HG03378 (cell line): ENCODE results near the gene DPP9.

Experiments
- ATAC-seq: cut with Tn5 transposase; IDR thresholded peaks from one replicate; pipeline ENCODE4 v1.9.1; 2021; ENCODE audit warnings: mild to moderate bottlenecking, moderate library complexity; ENCODE audit not compliant: unreplicated experiment

The DPP9 gene

GRCh38 chr19:4660993-4661392 is 62.6 kb downstream of the DPP9 start:
- no peak for ATAC-seq

DNA sequence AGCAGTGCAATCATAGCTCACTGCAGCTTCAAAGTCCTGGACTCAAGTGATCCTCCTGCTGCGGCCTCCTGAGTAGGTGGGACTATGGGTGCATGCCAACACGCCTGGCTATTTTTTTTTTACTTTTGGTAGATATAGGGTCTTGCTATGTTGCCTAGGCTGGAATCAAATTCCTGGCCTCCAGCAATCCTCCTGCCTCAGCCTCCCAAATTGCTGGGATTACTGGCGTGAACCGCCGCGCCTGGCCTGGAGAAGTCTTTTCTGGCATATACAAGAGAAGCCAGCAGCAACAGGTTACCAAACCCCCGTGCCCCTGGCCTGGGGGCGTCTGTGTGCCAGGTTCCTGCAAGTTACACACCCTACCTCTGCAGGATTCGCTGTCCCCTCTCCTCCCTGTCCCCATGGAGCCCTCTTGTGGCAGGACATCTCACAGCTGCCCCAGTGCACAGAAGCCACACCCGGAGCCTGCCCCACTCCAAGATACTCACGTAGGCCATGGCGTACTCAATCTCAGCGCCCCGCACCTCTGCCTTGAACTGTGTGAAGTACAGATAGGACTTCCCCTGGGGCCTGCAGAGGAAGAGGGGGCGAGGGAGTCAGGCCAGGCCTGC is 63.4 kb downstream of the DPP9 start:
- no peak for ATAC-seq

DNA sequence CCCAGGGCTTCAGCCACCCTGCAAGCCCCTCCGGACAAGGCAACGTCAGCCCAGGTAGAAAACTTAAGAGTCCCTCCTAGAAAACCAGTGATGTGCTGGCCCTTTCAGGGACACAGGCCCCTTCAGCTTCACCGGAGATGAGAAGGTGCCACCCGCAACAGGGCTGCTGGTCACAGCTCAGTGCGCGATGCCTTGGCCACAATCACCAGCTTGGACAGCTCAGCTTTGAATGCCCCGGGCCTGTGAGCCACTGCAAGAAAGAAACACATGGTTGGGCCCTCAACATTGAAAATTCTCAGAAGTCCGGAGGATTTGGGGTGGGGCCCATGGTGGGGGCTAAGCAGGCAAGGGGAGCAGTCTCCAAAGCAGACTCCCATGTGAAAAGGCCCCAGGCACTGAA is 65.8 kb downstream of the DPP9 start:
- no peak for ATAC-seq

GRCh38 chr19:4657262-4657661 is 66.4 kb downstream of the DPP9 start:
- no peak for ATAC-seq

- no peak for ATAC-seq
Measured at GRCh38 chr19:4656102-4656501, 67.5 kb downstream of the DPP9 start.

GRCh38 chr19:4654437-4655361 is 68.9 kb downstream of the DPP9 start:
- ATAC-seq: no peak

DNA sequence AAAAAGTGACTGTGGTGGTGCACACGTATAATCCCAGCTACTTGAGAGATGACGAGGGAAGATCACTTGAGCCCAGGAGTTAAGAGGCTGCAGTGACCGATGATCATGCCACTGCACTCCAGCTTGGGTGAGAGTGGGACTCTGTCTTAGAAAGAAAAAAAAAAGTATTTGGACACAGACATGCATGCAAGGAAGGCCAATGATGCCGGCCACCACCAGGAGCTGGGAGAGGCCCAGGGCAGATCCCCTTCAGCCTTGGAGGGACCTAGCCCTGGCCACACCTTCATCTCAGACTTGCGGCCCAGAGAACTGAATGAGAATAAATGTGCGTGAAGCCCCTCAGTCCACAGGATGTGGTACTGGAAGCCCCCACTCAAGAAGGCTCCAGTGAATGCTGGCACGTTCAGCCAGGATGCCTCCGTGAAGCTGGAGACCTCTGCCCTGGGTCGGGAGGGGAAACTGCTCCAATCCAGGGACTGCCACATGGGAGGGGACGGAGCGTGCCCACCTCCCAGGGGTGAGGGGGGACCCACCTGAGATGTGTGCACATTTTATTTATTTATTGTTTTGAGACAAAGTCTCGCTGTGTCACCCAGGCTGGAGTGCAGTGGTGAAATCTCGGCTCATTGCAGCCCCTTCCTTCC is 69.7 kb downstream of the DPP9 start:
- no peak for ATAC-seq

DNA sequence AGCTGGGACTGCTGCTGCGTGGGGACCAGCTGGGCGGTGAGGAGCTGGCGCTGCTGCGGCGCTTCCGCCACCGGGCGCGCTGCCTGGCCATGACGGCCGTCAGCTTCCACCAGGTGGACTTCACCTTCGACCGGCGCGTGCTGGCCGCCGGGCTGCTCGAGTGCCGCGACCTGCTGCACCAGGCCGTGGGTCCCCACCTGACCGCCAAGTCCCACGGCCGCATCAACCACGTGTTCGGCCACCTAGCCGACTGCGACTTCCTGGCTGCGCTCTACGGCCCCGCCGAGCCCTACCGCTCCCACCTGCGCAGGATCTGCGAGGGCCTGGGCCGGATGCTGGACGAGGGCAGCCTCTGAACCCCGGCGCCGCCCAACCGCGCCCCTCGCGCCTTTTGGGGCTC is 71.6 kb downstream of the DPP9 start:
- ATAC-seq: no peak

DNA sequence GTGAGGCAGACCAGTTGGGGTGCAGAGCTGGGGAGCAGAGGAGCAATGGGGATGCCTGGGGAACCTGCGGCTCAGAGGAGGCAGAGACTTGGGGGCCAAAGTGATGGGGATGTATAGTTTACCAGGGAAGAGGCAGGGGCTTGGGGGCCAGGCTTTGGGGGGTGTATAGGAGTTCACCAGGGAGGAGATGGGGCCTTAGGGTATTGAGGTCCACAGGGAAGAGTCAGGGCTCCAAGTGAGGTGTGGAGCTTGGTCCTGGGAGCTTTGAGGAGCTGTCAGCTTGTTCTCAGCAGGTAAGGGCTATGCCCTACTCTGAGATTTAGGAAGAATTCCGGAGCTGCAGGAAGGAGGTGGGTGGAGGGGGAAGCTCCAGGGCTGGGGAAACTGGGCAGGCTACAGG is 73.5 kb downstream of the DPP9 start:
- no peak for ATAC-seq

DNA sequence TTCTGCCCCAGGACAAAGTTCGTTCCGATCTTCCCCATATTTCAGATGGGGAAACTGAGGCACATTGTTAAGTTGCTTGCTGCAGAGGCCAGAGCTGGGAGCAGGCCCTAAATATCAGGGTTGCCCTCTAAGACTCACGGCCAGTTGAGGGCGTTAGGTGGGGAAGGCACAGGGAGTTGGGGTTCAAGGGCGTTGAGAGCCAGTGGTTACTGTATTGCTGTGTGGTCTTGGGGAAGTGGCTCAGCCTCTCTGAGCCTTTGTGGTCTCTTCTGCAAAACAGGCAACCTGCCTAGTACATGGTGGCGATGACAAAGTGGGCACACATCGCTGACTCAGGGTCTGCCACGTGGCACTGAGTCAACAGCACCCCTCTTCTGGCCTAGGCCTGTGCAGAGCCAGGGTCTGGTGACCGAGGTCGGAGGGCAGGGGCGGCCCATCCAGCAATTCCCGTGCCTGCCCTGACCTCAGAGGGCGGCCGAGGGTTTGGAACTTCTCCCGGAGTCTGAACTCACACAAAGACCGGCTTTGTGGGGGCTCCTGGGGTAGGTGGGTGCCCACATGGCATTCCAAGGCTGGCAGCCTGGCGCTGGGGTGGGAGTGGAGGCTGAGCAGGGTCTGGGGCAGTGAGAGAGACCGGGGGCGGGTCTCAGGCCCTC is 74.1 kb downstream of the DPP9 start:
- no peak for ATAC-seq

DNA sequence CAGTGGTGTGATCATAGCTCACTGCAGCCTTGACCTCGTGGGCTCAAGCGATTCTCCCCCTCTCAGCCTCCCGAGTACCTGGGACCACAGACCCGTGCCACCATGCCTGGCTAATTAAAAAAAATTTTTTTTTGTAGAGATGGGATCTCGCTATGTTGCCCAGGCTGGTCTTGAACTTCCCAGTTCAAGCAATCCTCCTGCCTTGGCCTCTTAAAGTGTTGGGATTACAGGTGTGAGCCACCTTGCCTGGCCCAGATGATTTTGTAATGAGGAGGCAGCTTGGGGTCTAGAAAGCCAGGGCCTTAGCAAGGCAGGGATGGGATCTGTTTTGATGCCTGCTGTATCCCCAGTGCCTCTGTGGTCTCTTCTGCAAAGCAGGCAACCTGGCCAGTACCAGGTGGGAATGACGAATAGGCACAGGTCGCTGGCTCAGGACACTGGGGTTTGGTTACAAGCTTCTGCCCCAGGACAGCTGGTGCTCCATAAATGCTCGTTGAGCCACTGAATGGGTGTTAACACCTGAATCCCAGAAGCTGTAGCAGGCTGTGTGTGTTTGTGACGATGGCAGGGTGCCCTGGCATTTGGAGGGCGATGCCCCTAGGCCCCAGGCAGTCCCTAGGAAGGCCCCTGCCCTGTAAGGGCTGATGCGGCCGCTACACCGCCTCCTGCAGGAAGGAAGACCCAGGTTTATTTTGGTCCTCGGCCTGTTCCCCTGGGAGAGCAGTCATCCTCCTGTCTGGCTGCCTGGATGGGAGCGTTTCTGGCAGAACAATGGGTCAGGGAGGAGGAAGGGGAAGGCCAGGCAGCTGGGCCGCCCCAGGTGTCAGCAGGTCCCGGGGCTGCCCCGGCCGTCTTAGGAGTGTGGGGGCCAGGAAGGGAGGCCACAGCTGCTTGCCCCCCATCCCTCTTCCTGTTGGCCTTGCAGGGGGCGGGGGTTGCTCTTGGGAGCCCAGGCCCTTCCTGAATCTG is 75.7 kb downstream of the DPP9 start:
- no peak for ATAC-seq

DNA sequence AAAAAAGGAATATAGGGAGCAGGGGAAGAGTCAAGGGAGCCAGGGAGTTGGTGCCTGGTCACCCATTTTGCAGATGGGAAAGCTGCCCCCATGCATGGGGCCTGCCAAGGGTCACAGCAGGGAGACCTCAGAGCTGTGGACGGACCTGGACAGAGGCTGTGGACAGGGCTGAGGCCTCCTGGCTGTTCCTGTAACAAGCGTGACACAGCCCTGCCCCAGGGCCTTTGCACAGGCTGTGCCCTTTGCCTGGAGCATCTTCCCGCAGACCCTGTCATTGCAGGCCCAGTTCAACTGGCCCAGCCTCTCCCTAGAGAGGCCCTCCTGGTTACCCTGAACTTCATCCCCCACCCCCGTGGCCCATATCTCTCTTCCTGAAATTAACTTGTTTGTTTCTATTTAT is 77.9 kb downstream of the DPP9 start:
- no peak for ATAC-seq

DNA sequence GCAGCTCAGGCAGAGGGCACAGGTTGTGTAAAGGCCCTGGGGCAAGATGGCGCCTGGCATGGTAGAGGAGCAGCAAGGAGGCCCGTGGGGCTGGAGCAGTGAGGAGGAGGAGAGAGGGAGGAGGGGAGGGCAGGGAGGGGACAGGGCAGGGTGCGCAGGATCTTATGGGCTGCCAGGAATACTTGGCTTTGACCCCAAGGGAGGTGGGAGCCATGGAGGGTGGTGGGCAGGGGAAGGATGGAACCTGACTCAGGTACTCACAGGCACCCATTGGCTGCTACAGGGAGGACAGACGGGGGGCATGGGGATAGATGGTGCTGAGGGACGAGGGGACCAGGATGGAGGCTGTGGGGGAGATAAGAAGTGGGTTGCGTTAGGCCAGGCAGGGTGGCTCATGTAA is 81.0 kb downstream of the DPP9 start:
- no peak for ATAC-seq

- ATAC-seq: no peak
Measured at GRCh38 chr19:4641132-4641531, 82.5 kb downstream of the DPP9 start.

DNA sequence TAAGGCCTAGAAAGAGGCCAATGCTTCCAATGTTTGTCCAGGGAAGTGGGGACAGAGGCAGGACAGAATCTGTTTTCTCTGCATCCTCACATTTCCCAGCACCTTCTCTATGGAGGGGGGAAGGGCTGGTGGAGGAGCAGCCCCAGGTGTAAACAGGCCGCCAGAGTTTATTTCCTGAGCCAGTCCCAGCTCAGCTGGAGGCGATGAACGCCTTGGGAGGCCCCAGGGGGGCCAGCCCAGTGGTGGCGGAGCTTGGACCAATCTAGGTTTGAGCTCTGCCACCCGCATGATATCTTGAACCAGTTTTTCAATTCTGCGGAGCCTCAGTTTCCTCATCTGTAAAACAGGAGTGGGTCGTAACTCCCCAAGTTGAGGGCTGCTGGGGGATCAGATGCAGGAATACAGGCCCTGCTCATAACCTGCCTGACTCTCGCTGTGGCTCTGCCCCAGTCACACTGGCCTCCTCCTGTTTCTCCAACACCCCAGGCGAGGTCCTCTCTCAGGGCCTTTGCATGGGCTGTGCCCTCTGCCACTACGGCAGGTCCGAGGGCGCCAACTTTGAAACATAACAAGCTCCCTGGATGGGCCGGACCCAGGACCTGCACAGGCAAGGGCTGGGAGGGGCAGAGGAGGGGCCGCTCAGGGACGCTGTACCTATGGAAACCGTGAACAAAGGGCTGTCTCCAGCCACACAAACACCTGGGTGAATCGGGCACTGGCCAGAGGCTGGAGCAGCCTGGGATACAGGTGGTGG is 83.2 kb downstream of the DPP9 start:
- ATAC-seq: no peak

DNA sequence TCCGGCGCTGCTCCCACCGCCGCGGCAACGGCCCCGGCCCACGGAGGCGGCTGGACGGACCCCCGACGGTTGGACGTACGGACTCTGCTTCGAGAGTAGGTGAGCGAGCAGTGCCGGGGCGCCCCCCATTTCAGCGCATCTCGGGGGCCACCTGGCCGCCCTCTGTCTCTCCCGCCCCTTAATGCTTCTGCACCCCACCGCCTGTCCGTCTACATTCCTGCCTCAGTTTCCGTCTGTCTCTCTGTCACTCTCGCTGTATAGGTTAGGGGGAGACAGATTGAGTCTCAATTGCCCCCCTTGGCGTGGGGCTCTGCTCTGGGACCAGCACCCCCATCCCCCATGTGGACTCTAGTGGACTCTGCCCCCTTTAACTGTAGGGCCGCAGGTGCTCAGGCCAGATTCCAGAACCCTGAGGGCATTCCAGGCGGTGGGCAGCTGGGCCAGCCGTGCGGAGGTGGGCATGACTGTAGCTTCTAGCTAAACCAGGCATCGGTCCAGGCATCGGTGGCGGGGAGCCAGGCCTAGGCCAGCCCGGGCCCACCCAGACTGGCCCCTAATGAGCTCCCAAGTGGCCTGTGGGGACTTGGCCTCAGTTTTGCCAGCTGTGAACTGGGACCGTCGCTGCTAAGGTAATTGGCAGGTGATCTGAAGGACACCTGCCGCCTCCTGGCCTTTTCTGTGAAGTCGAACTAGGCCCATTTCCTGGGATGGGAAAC is 84.0 kb downstream of the DPP9 start:
- peak; percentile 28 for ATAC-seq

- ATAC-seq: peak; percentile 62
Measured at GRCh38 chr19:4638828-4639530, 84.7 kb downstream of the DPP9 start, which contains the start of gene TNFAIP8L1. Gene TNFAIP8L1, plus strand, starts transcription at chr19:4639516. Its CDS starts 12,354 bp downstream, at chr19:4651870.

DNA sequence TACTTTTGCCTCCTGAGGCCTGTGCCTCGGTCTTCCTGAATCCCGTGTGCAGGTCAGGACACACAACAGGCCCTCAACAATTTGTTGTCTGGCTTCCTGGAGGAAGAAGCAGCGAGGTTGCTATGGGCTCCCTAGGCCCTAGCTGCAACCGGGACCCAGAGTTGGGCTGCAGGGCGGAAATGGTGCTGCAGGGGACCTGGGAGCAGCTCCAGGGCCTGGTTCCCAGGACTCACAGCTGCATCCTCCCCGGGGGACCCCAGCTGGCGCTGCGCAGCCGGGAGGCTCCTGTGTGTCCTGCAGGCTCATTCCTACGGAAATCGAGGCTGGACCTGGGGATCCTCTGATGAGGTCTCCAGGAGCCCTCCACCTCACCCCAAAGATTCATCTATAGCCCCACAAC is 85.3 kb downstream of the DPP9 start:
- ATAC-seq: no peak
